H9 (cell line): Measurements from ENCODE around the gene SCRN1. TPM values are rescaled to one million over a fixed set of nuclear protein-coding genes. Genes with fewer than 3 reads are reported as not detected.

Experiments used
- DNase-seq: peaks from one replicate; pipeline ENCODE4 v3.0.0-alpha.2; 2017
- H2AFZ ChIP-seq: one replicate; pipeline ENCODE4 v1.6.1; 2013; ENCODE audit warnings: mild to moderate bottlenecking, low read length, control low read depth, moderate library complexity
- H2AK5ac ChIP-seq: 2 replicates; pipeline ENCODE4 v1.6.1; 2013; ENCODE audit warnings: low read length, control low read depth, mixed read lengths; ENCODE audit not compliant: insufficient read length
- H2BK120ac ChIP-seq: one replicate; pipeline ENCODE4 v1.6.1; 2013; ENCODE audit warnings: low read depth, mild to moderate bottlenecking, low read length, control low read depth, inconsistent platforms; ENCODE audit not compliant: poor library complexity, severe bottlenecking
- H2BK12ac ChIP-seq: 2 replicates; pipeline ENCODE4 v1.6.1; 2013; ENCODE audit warnings: low read length, control low read depth, mixed read lengths, low read depth; ENCODE audit not compliant: insufficient read length
- H2BK15ac ChIP-seq: 2 replicates; pipeline ENCODE4 v1.6.1; 2013; ENCODE audit warnings: low read depth, low read length, control low read depth
- H2BK20ac ChIP-seq: one replicate; pipeline ENCODE4 v1.6.1; 2013; ENCODE audit warnings: low read depth, mild to moderate bottlenecking, low read length, control low read depth, inconsistent platforms; ENCODE audit not compliant: poor library complexity, severe bottlenecking
- H2BK5ac ChIP-seq: 2 replicates; pipeline ENCODE4 v1.6.1; 2013; ENCODE audit warnings: low read length, control low read depth, mixed read lengths; ENCODE audit not compliant: insufficient read length
- H3K14ac ChIP-seq: 2 replicates; pipeline ENCODE4 v1.6.1; 2013; ENCODE audit warnings: low read length, control low read depth; ENCODE audit not compliant: insufficient read depth
- H3K18ac ChIP-seq: 2 replicates; pipeline ENCODE4 v1.6.1; 2013; ENCODE audit warnings: low read depth, mild to moderate bottlenecking, mixed read lengths, low read length, control low read depth; ENCODE audit not compliant: insufficient read length
- H3K23ac ChIP-seq: 2 replicates; pipeline ENCODE4 v1.6.1; 2013; ENCODE audit warnings: low read length, control low read depth, mixed read lengths, low read depth; ENCODE audit not compliant: insufficient read length
- H3K23me2 ChIP-seq: 2 replicates; pipeline ENCODE4 v1.6.1; 2013; ENCODE audit warnings: low read depth, mild to moderate bottlenecking, mixed read lengths, low read length, control low read depth; ENCODE audit not compliant: insufficient read length, poor library complexity, severe bottlenecking
- H3K27ac ChIP-seq: 2 replicates; pipeline ENCODE4 v1.5.1; 2013; ENCODE audit warnings: low read length, control low read depth, mixed read lengths, low read depth; ENCODE audit not compliant: insufficient read length
- H3K27me3 ChIP-seq: 2 replicates; pipeline ENCODE4 v1.6.1; 2013; ENCODE audit warnings: low read length, control low read depth, inconsistent platforms; ENCODE audit not compliant: insufficient read depth
- H3K4ac ChIP-seq: 2 replicates; pipeline ENCODE4 v1.6.1; 2013; ENCODE audit warnings: low read depth, mild to moderate bottlenecking, control low read depth, inconsistent platforms, low read length, moderate library complexity
- H3K4me1 ChIP-seq: 2 replicates; pipeline ENCODE4 v1.6.1; 2013; ENCODE audit warnings: low read length, control low read depth, inconsistent platforms; ENCODE audit not compliant: insufficient read depth
- H3K4me2 ChIP-seq: 2 replicates; pipeline ENCODE4 v1.6.1; 2013; ENCODE audit warnings: low read length, control low read depth, mixed read lengths; ENCODE audit not compliant: insufficient read length, insufficient read depth
- H3K56ac ChIP-seq: 2 replicates; pipeline ENCODE4 v1.6.1; 2013; ENCODE audit warnings: low read depth, mild to moderate bottlenecking, mixed read lengths, low read length, control low read depth; ENCODE audit not compliant: insufficient read length
- H3K79me1 ChIP-seq: 2 replicates; pipeline ENCODE4 v1.6.1; 2013; ENCODE audit warnings: low read depth, mild to moderate bottlenecking, moderate library complexity, low read length, control low read depth, inconsistent platforms; ENCODE audit not compliant: insufficient read depth, poor library complexity, severe bottlenecking
- H3K79me2 ChIP-seq: 2 replicates; pipeline ENCODE4 v1.6.1; 2013; ENCODE audit warnings: low read length, control low read depth, inconsistent platforms; ENCODE audit not compliant: insufficient read depth
- H3K9ac ChIP-seq: 2 replicates; pipeline ENCODE4 v1.6.1; 2013; ENCODE audit warnings: low read length, control low read depth, mixed read lengths; ENCODE audit not compliant: insufficient read length; ENCODE audit errors: extremely low read depth
- H3K9me3 ChIP-seq: one replicate; pipeline ENCODE4 v1.6.1; 2013; ENCODE audit warnings: low read depth, low read length, inconsistent platforms; ENCODE audit not compliant: control insufficient read depth
- H3T11ph ChIP-seq: one replicate; pipeline ENCODE4 v1.6.1; 2013; ENCODE audit warnings: mild to moderate bottlenecking, low read length, control low read depth, inconsistent platforms
- H4K20me1 ChIP-seq: one replicate; pipeline ENCODE4 v1.6.1; 2013; ENCODE audit not compliant: control insufficient read depth, insufficient read length, insufficient read depth
- H4K5ac ChIP-seq: 2 replicates; pipeline ENCODE4 v1.6.1; 2013; ENCODE audit warnings: low read depth, mild to moderate bottlenecking, mixed read lengths, low read length, control low read depth; ENCODE audit not compliant: insufficient read length
- H4K8ac ChIP-seq: replicated peaks from 2 replicates; pipeline ENCODE4 v1.6.1; 2013; ENCODE audit warnings: low read length, control low read depth, mixed read lengths, low read depth; ENCODE audit not compliant: insufficient read length
- H4K91ac ChIP-seq: 2 replicates; pipeline ENCODE4 v1.6.1; 2013; ENCODE audit warnings: low read depth, mild to moderate bottlenecking, moderate library complexity, mixed read lengths, low read length, control low read depth; ENCODE audit not compliant: insufficient read length
- H3K27ac Mint-ChIP-seq, 3 experiments: 2 replicates in 2 of 3; 3 replicates in 1 of 3; pipeline ENCODE4 v1.8.0; 2020 to 2021; ENCODE audit warnings: mixed read lengths in 3 of 3, mild to moderate bottlenecking in 1 of 3, moderate library complexity in 1 of 3
- H3K27me3 Mint-ChIP-seq: 2 replicates; pipeline ENCODE4 v1.8.0; 2021; ENCODE audit warnings: low read depth, mild to moderate bottlenecking, moderate library complexity, mixed read lengths
- H3K36me3 Mint-ChIP-seq, 3 experiments: 2 replicates in 2 of 3; 3 replicates in 1 of 3; pipeline ENCODE4 v1.8.0; 2020 to 2021; ENCODE audit warnings: low read depth in 3 of 3, mixed read lengths in 3 of 3; ENCODE audit not compliant: insufficient read depth in 1 of 3
- H3K4me1 Mint-ChIP-seq, 2 experiments: 2 replicates each; pipeline ENCODE4 v1.8.0; 2020; ENCODE audit warnings: mixed read lengths in 2 of 2
- H3K4me3 Mint-ChIP-seq, 2 experiments: 2 replicates in 1 of 2; 3 replicates in 1 of 2; pipeline ENCODE4 v1.8.0; 2020 to 2021; ENCODE audit warnings: mild to moderate bottlenecking in 2 of 2, mixed read lengths in 2 of 2, moderate library complexity in 1 of 2
- H3K9me3 Mint-ChIP-seq, 2 experiments: 2 replicates in 1 of 2; 3 replicates in 1 of 2; pipeline ENCODE4 v1.8.0; 2020; ENCODE audit warnings: mild to moderate bottlenecking in 2 of 2, mixed read lengths in 2 of 2, moderate library complexity in 1 of 2
- CTCF ChIP-seq: fragments of 200-600 bp; sonication (generic); conservative IDR thresholded peaks from 3 replicates; pipeline ENCODE4 v1.8.0; 2021; ENCODE audit warnings: antibody characterized with exemption, mild to moderate bottlenecking
- WGBS: extraction: QIAGEN DNeasy Blood & Tissue Kit; methylation state at CpG from one replicate; pipeline ENCODE4 v1.1.7; 2013; ENCODE audit warnings: missing lambda C conversion rate, low lambda C conversion rate, mixed read lengths; ENCODE audit not compliant: insufficient read length; ENCODE audit errors: extremely low coverage; 5-methylcytosine and 5-hydroxymethylcytosine counted together
- total RNA-seq: library from RNA; stranded (reverse); gene quantifications from 2 replicates; pipeline ENCODE4 v1.2.1, GENCODE V29; 2021

SCRN1 gene
- total RNA-seq, 1 experiment from 2014 or later, result 101 TPM

GRCh38 chr7:30001998-30002397, 12.4 kb upstream of the SCRN1 start:
- Histone ChIP-seq H3K23me2 (no peaks in the 10 kb centered on the region), H2BK12ac (no peak overlapping the region), H3K27me3 (no peaks in the 10 kb centered on the region), H4K20me1 (no peaks in the 10 kb centered on the region), H3K27ac (no peak overlapping the region), H3T11ph (no peak overlapping the region), H2BK15ac (no peak overlapping the region), H3K56ac (no peak overlapping the region), H2AK5ac (no peak overlapping the region), H3K14ac (no peak overlapping the region), H2BK5ac (no peak overlapping the region), H4K5ac (no peak overlapping the region), H3K4me2 (no peak overlapping the region), H3K18ac (no peak overlapping the region), H3K79me2 (no peaks in the 10 kb centered on the region), H3K23ac (no peak overlapping the region), H3K79me1 (no peaks in the 10 kb centered on the region), H4K91ac (no peak overlapping the region), H2BK20ac (no peak overlapping the region), H3K9me3 (no peaks in the 10 kb centered on the region), H4K8ac (no peak overlapping the region), H2BK120ac (no peak overlapping the region), H3K9ac (no peak overlapping the region), H3K4me1 (no peaks in the 10 kb centered on the region; the same call in 1 of the 2 replicates), H3K4ac (no peak overlapping the region), H2AFZ (no peak overlapping the region)
- H3K4me1 Mint-ChIP-seq, result peaks cover 19 to 22% of the 10 kb centered on the region in 2 experiments
- no peak for TF ChIP-seq CTCF
- peaks cover 3 to 6% (median 5%) of the 10 kb centered on the region in 3 experiments; a peak in 4 of 7 replicates for H3K36me3 Mint-ChIP-seq
- peaks cover 8 to 9% of the 10 kb centered on the region in 2 experiments; a peak in 4 of 5 replicates for H3K9me3 Mint-ChIP-seq
- H3K4me3 Mint-ChIP-seq, result no peak overlapping the region
- H3K27ac Mint-ChIP-seq, result no peak overlapping the region; a peak in 1 of 7 replicates
- H3K27me3 Mint-ChIP-seq, result no peaks in the 10 kb centered on the region
- WGBS, result no CpG with 5 or more reads among the region's 2 CpGs
- DNase-seq, result no peak
